HepG2 (cell line): ENCODE results near the gene SLC25A22. TPM values are rescaled to one million over a fixed set of nuclear protein-coding genes. Genes with fewer than 3 reads are reported as not detected.

Experiments used
- AHR ChIP-seq: IDR thresholded peaks from 2 replicates; pipeline ENCODE4 v1.6.1; 2018; ENCODE audit warnings: missing genetic modification reagents, missing compliant biosample characterization
- HNRNPUL1 ChIP-seq: fragments of 200-400 bp; formaldehyde crosslinking; IDR thresholded peaks from 2 replicates; pipeline ENCODE4 v1.6.1; 2017; ENCODE audit warnings: low read depth, mild to moderate bottlenecking, low read length, moderate library complexity
- HOXA7 ChIP-seq: sonication (generic); formaldehyde crosslinking; IDR thresholded peaks from 2 replicates; pipeline ENCODE4 v1.8.1; 2022; ENCODE audit warnings: mild to moderate bottlenecking, missing genetic modification reagents, moderate library complexity
- KLF9 ChIP-seq: IDR thresholded peaks from 2 replicates; pipeline ENCODE4 v1.6.1; 2016; ENCODE audit warnings: low read depth
- NFYC ChIP-seq: IDR thresholded peaks from 2 replicates; pipeline ENCODE4 v1.6.1; 2016; ENCODE audit warnings: missing genetic modification reagents, missing compliant biosample characterization
- PITX1 ChIP-seq: sonication (generic); formaldehyde crosslinking; IDR thresholded peaks from 2 replicates; pipeline ENCODE4 v1.5.1; 2020; ENCODE audit warnings: mild to moderate bottlenecking, missing genetic modification reagents
- SP5 ChIP-seq: IDR thresholded peaks from 2 replicates; pipeline ENCODE4 v1.6.1; 2016; ENCODE audit warnings: low read depth, borderline replicate concordance
- SRSF9 ChIP-seq: fragments of 200-400 bp; formaldehyde crosslinking; IDR thresholded peaks from 2 replicates; pipeline ENCODE4 v1.6.1; 2018; ENCODE audit warnings: borderline replicate concordance, mild to moderate bottlenecking, low read depth, low read length; ENCODE audit not compliant: insufficient read depth, poor library complexity, severe bottlenecking
- ZNF317 ChIP-seq: sonication (generic); formaldehyde crosslinking; IDR thresholded peaks from 2 replicates; pipeline ENCODE4 v1.5.0; 2020; ENCODE audit warnings: mild to moderate bottlenecking, missing genetic modification reagents
- ZNF350 ChIP-seq: sonication (generic); formaldehyde crosslinking; IDR thresholded peaks from 2 replicates; pipeline ENCODE4 v1.4.0; 2020; ENCODE audit warnings: mild to moderate bottlenecking, low read depth, missing genetic modification reagents, borderline replicate concordance
- polyA plus RNA-seq, 8 experiments: library from polyadenylated mRNA; depleted of rRNA in 3 of 8; stranded (reverse) in 7 of 8; unstranded in 1 of 8; fragments of >200 nt; fragmentation: Illumina TruSeq in 4 of 8; extraction: Trizol in 4 of 8; gene quantifications; 2 replicates each; pipeline versions ENCODE4 v1.2.1 to v1.2.3, GENCODE V29; 2011 to 2016; ENCODE audit warnings: low read depth in 4 of 8, missing spikeins in 1 of 8, mixed read lengths in 1 of 8; ENCODE audit not compliant: insufficient read depth in 1 of 8
- total RNA-seq, 5 experiments: library from RNA; depleted of rRNA; stranded (reverse); fragments of >200 nt; fragmentation: Illumina TruSeq; extraction: Trizol; gene quantifications; 2 replicates each; pipeline ENCODE4 v1.2.3, GENCODE V29; 2016; ENCODE audit warnings: low read depth in 1 of 5
- TF ChIP-seq, protein P1 (sequence below): IDR thresholded peaks from 2 replicates; pipeline ENCODE4 v1.6.1; 2016
- TF ChIP-seq, protein P2 (sequence below): sonication (generic); formaldehyde crosslinking; IDR thresholded peaks from 2 replicates; pipeline ENCODE4 v1.8.1; 2023; ENCODE audit warnings: mild to moderate bottlenecking, missing genetic modification reagents
- TF ChIP-seq, protein P3 (sequence below): sonication (generic); formaldehyde crosslinking; IDR thresholded peaks from 2 replicates; pipeline ENCODE4 v1.4.0; 2020; ENCODE audit warnings: missing genetic modification reagents, borderline replicate concordance
- TF ChIP-seq, protein P4 (sequence below): sonication (generic); formaldehyde crosslinking; IDR thresholded peaks from 2 replicates; pipeline ENCODE4 v1.9.0; 2022; ENCODE audit warnings: missing genetic modification reagents, mild to moderate bottlenecking, borderline replicate concordance
- TF ChIP-seq, protein P5 (sequence below): fragments of 450-650 bp; IDR thresholded peaks from 2 replicates; pipeline ENCODE4 v1.6.1; 2017; ENCODE audit warnings: mild to moderate bottlenecking
- TF ChIP-seq, protein P6 (sequence below): sonication (generic); formaldehyde crosslinking; IDR thresholded peaks from 2 replicates; pipeline ENCODE4 v1.4.0; 2020; ENCODE audit warnings: missing genetic modification reagents
- TF ChIP-seq, protein P7 (sequence below): sonication (generic); formaldehyde crosslinking; IDR thresholded peaks from 2 replicates; pipeline ENCODE4 v1.5.0; 2020; ENCODE audit warnings: mild to moderate bottlenecking, missing genetic modification reagents

The SLC25A22 gene
- total and polyA plus RNA-seq, 2 of the 13 experiments (the other 11 are each of a cell fraction or from before 2014, with no cell fraction given) = 12.4 to 19.2 TPM

DNA sequence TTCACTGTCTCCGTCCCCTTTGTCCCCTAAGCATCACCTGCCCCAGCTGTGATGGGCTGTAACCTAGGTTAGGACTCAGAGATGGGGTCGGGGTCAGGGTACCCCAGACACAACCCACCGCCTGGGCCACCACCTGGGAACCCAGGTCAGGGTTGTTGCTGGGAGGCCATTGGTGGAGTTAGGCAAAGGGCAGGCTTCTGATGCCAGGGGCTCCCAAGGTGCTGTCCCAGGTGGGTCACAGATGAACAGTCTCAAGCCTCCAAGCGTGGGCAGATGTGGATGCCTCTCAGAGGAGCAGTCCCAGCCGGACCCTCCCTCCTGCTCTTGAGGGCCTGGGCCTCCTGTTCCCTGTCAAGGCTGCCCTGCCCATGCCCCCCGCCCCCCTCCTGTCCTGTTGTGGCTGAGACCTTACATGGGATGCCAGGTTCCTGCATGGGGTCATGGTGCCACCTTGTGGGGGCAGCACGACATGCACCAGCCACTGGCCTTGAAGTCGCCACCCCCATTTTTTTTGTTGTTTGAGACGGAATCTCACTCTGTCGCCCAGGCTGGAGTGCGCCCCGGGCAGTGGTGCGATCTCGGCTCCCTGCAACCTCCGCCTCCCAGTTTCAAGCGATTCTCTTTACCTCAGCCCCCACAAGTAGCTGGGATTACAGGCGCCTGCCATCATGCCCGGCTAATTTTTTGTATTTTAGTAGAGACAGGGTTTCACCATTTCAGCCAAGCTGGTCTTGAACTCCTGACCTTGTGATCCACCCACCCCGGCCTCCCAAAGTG lies 32.9 kb downstream of the SLC25A22 start (continued):
- TF ChIP-seq ZNF317 = no peak
- TF ChIP-seq, protein P1, sequence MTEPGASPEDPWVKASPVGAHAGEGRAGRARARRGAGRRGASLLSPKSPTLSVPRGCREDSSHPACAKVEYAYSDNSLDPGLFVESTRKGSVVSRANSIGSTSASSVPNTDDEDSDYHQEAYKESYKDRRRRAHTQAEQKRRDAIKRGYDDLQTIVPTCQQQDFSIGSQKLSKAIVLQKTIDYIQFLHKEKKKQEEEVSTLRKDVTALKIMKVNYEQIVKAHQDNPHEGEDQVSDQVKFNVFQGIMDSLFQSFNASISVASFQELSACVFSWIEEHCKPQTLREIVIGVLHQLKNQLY (CRISPR knock-in tag) = no peak
- TF ChIP-seq, protein P2, sequence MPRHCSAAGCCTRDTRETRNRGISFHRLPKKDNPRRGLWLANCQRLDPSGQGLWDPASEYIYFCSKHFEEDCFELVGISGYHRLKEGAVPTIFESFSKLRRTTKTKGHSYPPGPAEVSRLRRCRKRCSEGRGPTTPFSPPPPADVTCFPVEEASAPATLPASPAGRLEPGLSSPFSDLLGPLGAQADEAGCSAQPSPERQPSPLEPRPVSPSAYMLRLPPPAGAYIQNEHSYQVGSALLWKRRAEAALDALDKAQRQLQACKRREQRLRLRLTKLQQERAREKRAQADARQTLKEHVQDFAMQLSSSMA (CRISPR knock-in tag) = no peak
- TF ChIP-seq AHR (CRISPR knock-in tag) = no peak
- no peak for TF ChIP-seq HOXA7 (CRISPR knock-in tag)
- TF ChIP-seq, protein P3, sequence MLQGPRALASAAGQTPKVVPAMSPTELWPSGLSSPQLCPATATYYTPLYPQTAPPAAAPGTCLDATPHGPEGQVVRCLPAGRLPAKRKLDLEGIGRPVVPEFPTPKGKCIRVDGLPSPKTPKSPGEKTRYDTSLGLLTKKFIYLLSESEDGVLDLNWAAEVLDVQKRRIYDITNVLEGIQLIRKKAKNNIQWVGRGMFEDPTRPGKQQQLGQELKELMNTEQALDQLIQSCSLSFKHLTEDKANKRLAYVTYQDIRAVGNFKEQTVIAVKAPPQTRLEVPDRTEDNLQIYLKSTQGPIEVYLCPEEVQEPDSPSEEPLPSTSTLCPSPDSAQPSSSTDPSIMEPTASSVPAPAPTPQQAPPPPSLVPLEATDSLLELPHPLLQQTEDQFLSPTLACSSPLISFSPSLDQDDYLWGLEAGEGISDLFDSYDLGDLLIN = no peak
- no peak for TF ChIP-seq SP5 (CRISPR knock-in tag)
- no peak for TF ChIP-seq ZNF350 (CRISPR knock-in tag)
- TF ChIP-seq, protein P4, sequence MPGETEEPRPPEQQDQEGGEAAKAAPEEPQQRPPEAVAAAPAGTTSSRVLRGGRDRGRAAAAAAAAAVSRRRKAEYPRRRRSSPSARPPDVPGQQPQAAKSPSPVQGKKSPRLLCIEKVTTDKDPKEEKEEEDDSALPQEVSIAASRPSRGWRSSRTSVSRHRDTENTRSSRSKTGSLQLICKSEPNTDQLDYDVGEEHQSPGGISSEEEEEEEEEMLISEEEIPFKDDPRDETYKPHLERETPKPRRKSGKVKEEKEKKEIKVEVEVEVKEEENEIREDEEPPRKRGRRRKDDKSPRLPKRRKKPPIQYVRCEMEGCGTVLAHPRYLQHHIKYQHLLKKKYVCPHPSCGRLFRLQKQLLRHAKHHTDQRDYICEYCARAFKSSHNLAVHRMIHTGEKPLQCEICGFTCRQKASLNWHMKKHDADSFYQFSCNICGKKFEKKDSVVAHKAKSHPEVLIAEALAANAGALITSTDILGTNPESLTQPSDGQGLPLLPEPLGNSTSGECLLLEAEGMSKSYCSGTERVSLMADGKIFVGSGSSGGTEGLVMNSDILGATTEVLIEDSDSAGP = peak; percentile 54; the same call in 1 of the 2 replicates
- no peak for TF ChIP-seq KLF9 (CRISPR knock-in tag)
- no peak for TF ChIP-seq PITX1 (CRISPR knock-in tag)
- TF ChIP-seq NFYC (CRISPR knock-in tag) = no peak
- no peak for TF ChIP-seq HNRNPUL1
- TF ChIP-seq SRSF9 = no peak
- TF ChIP-seq, protein P5, sequence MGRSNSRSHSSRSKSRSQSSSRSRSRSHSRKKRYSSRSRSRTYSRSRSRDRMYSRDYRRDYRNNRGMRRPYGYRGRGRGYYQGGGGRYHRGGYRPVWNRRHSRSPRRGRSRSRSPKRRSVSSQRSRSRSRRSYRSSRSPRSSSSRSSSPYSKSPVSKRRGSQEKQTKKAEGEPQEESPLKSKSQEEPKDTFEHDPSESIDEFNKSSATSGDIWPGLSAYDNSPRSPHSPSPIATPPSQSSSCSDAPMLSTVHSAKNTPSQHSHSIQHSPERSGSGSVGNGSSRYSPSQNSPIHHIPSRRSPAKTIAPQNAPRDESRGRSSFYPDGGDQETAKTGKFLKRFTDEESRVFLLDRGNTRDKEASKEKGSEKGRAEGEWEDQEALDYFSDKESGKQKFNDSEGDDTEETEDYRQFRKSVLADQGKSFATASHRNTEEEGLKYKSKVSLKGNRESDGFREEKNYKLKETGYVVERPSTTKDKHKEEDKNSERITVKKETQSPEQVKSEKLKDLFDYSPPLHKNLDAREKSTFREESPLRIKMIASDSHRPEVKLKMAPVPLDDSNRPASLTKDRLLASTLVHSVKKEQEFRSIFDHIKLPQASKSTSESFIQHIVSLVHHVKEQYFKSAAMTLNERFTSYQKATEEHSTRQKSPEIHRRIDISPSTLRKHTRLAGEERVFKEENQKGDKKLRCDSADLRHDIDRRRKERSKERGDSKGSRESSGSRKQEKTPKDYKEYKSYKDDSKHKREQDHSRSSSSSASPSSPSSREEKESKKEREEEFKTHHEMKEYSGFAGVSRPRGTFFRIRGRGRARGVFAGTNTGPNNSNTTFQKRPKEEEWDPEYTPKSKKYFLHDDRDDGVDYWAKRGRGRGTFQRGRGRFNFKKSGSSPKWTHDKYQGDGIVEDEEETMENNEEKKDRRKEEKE = no peak
- TF ChIP-seq, protein P6, sequence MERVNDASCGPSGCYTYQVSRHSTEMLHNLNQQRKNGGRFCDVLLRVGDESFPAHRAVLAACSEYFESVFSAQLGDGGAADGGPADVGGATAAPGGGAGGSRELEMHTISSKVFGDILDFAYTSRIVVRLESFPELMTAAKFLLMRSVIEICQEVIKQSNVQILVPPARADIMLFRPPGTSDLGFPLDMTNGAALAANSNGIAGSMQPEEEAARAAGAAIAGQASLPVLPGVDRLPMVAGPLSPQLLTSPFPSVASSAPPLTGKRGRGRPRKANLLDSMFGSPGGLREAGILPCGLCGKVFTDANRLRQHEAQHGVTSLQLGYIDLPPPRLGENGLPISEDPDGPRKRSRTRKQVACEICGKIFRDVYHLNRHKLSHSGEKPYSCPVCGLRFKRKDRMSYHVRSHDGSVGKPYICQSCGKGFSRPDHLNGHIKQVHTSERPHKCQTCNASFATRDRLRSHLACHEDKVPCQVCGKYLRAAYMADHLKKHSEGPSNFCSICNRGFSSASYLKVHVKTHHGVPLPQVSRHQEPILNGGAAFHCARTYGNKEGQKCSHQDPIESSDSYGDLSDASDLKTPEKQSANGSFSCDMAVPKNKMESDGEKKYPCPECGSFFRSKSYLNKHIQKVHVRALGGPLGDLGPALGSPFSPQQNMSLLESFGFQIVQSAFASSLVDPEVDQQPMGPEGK (CRISPR knock-in tag) = peak; percentile 37; the same call in 1 of the 2 replicates
- TF ChIP-seq, protein P7, sequence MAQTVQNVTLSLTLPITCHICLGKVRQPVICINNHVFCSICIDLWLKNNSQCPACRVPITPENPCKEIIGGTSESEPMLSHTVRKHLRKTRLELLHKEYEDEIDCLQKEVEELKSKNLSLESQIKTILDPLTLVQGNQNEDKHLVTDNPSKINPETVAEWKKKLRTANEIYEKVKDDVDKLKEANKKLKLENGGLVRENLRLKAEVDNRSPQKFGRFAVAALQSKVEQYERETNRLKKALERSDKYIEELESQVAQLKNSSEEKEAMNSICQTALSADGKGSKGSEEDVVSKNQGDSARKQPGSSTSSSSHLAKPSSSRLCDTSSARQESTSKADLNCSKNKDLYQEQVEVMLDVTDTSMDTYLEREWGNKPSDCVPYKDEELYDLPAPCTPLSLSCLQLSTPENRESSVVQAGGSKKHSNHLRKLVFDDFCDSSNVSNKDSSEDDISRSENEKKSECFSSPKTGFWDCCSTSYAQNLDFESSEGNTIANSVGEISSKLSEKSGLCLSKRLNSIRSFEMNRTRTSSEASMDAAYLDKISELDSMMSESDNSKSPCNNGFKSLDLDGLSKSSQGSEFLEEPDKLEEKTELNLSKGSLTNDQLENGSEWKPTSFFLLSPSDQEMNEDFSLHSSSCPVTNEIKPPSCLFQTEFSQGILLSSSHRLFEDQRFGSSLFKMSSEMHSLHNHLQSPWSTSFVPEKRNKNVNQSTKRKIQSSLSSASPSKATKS (CRISPR knock-in tag) = no peak
